Measurements from ENCODE around the gene SLC22A3.

DNA sequence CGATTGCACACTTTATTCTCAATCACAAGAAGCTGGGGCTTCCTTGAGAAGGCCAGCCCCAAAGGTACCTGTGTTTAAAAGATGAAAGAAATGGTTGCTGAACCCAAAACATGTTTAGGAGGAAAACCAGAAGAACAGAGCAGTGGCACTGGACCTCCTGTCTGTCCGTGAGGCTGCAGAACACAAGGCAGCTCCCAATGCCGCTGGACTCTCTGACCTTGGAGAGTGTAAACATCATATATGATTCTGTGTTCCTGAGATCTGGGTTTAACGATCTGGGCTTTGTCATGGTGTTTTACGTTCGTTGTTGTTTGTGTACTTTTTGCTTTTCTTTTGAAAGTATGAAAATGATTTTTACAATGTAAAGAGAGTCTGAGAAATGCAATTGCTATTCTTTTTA, 106.1 kb downstream of the SLC22A3 start:
- TF ChIP-seq, protein P1, sequence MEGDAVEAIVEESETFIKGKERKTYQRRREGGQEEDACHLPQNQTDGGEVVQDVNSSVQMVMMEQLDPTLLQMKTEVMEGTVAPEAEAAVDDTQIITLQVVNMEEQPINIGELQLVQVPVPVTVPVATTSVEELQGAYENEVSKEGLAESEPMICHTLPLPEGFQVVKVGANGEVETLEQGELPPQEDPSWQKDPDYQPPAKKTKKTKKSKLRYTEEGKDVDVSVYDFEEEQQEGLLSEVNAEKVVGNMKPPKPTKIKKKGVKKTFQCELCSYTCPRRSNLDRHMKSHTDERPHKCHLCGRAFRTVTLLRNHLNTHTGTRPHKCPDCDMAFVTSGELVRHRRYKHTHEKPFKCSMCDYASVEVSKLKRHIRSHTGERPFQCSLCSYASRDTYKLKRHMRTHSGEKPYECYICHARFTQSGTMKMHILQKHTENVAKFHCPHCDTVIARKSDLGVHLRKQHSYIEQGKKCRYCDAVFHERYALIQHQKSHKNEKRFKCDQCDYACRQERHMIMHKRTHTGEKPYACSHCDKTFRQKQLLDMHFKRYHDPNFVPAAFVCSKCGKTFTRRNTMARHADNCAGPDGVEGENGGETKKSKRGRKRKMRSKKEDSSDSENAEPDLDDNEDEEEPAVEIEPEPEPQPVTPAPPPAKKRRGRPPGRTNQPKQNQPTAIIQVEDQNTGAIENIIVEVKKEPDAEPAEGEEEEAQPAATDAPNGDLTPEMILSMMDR (conservative IDR thresholded peaks at IDR 0.05; ENCODE audit: low read depth, low read length) = no peak
- no peak for TF ChIP-seq RAD21 (IDR thresholded peaks at IDR 0.05; ENCODE audit: low read length)
